Stimulated activated CD4-positive, alpha-beta T cell treated with anti-CD3 and anti-CD28 coated beads, Interleukin-1b, Interleukin-23, amount 100 ng/mL, for 4 hours (primary cell): ENCODE data around the gene FNDC1.

Experiments
- DNase-seq, 2 donors: peaks; one replicate each; pipeline ENCODE4 v3.0.0-alpha.2; 2020; ENCODE audit warnings: low read depth in 2 of 2

FNDC1 gene

GRCh38 chr6:159307246-159307790, 138.1 kb downstream of the FNDC1 start:
- no peak for DNase-seq

DNA sequence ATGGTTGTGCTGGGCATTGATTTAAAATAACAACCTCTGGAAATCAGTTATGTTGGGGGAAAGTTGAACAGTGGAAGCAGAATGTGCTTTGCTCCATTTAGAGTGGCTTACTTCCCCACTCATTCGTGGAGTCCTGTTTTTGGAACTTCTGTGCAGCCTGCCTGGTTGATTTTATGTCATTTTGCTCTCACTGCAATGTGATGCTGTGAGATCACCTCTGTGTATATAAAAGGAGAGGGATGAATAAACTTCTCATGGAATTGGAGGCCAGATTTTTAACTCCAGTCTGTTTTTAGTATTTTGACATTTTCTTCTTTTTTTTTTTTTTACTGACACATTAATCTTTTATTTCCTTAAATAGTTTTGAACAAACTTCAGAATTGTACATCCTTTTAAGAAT, 139.0 kb downstream of the FNDC1 start:
- no peak for DNase-seq

- DNase-seq, result no peak
Observed at GRCh38 chr6:159309723-159310122, 140.5 kb downstream of the FNDC1 start.

DNA sequence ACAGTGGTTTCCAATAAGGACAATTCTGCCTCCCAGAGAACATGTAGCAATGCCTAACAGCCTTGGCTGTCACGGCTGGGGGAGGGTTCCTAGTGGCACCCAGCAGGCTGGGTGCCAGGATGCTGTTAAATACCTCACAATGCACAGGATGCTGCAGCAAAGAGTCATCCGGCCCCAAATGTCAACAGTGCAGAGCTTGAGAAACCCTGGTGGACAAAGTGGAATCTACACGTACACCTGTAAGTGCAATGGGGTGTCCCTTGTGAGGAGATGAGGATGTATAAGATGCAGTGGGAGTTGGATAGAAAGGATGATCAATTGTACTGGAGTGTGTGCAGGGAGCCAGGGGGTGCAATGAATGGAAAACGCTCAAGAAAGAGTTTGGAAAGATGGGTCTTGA, 142.4 kb downstream of the FNDC1 start:
- DNase-seq, result no peak

DNA sequence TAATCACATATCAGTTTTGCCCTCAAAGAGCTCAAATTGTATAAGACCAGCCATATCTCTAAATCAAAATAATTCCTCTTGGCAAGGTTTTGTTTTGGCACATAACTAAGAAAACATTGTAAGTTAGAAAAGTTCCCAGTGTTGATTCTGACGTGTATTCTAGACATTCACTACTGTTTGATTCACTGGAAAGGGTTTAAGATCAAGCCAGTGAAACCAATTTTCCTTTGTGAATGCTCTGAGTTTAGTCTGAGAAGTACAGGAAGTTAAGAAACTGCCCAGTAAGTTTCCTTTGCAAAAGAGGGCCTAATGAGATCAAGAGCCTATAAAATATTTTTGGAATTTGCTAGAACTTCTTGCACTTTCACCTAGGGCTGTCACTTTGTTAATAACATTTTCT, 143.0 kb downstream of the FNDC1 start:
- DNase-seq, result no peak

- no peak for DNase-seq
Observed at GRCh38 chr6:159313018-159313417, 143.8 kb downstream of the FNDC1 start.

DNA sequence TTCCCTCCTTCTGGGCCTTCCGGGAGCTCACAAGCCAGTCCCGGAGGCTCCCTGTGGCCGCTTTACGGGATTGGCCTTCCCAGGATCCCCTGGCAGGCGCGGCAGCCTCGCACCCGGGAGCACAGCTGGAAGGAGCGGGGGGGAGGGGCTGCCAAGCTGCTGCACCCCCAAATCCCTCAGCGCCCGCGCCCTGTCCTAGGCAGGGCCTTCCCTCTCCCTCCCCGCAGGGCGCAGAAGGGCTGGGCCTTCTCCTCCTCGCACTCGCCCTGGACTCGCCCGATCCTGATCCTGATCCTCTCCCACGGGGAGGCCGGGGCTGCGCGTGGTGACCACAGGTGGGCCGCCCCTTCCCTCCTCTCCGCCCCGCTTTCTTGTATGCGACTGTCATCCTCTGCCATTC, 146.4 kb downstream of the FNDC1 start:
- DNase-seq, result no peak

DNA sequence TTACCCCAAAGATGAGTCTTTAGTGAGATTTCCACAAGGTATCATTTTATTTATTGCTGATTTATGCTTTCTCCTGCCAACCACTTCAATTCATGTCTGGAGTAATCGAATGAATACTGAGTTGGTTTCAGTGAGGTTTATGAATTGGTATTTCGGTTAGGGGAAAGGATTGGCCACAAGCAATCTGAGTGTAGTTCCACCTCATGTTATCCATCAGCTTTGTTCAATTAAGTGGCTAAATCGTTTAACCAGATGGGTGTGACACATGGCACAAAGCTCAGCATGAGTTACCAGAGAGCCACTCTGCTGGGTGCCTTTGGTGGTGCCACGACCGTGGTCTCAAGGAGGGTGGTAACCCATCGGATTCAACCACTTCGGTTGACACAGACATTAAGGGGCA, 148.2 kb downstream of the FNDC1 start:
- DNase-seq, result no peak

DNA sequence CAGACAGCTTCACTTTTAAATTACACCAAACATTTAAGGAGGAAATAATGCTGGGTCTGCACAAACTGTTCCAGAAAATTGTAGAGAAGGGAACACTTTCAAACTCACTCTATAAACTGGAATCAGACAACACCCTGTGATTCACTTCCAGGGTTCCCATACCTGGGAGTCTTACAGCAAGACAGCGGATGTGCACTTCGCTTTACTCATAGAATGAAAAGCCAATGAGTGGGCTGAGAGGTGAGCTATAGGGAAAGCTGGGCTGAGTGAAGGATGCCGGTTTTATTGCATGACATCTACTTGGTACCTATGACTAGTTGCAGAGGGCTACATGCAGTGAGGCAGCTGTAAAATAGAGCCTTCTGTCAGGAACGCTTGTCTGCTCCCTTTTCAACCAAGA, 152.1 kb downstream of the FNDC1 start:
- no peak for DNase-seq
